GM19395 (cell line): Measurements from ENCODE around the gene MIAT.
A peak's percentile ranks its signal among the peaks of the same experiment; 100 is the strongest.
"Not testable (repeated sequence)": the region's sequence is repeated elsewhere in the genome, so short reads cannot be mapped to it uniquely, and the experiment has no call there.

Experiments used
- ATAC-seq: cut with Tn5 transposase; IDR thresholded peaks from one replicate; pipeline ENCODE4 v1.9.1; 2021; ENCODE audit warnings: mild to moderate bottlenecking, moderate library complexity; ENCODE audit not compliant: unreplicated experiment

The MIAT gene

DNA sequence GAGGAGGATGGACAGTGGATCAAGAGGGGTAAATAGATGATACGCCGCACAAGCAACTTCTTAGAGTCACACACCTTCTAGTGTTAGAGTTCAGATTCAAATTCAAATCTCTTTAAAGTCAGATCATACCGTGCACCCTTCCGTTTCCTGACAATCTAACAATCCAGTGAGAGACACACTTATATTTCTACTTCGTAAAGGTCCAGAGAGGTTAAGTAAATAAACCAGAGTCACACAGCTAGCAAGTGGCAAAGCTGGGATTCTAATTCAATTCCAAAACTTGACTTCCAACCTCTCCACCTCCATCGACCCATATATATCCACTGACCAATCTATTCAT, 34.0 kb downstream of the MIAT start:
- ATAC-seq: no peak

DNA sequence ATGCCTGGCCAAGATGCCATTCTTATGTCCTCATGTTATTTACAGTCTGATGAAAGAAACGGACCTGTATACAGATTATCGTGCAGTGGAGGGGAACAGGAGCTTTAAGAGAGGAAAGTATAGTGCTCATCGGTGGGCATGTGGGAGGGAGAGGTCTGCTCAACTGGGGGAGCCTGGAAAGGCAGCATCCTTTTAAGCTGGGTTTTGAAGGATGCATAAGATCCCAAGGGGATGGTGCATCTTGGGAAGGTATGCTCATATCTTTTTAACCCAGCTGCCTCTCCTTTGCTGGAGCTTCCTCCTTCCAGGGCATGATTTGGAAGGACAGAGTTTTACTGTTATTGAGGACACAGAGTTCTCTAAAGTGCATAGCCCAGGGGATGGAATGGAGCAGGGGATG, 34.8 kb downstream of the MIAT start:
- ATAC-seq: no peak

DNA sequence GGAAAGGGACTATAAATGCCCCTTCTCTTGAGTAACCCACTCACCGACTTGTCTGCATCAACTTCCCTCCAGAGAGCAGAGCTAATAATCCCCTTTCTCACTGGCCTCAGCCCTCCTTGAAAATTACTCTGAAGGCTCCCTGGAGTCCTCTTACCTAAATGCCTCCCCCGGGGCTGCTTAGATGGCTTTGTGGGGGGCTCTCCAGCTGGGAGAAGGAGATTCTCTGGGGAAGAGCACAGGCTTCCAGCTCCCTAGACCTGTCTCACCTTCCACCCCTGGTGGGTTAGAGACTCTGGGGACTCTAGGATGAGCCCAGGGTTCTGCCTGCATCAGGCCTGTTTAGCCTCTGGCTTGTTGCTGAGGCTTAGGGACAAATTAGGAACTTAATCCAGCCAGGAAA, 39.8 kb downstream of the MIAT start:
- ATAC-seq: no peak

DNA sequence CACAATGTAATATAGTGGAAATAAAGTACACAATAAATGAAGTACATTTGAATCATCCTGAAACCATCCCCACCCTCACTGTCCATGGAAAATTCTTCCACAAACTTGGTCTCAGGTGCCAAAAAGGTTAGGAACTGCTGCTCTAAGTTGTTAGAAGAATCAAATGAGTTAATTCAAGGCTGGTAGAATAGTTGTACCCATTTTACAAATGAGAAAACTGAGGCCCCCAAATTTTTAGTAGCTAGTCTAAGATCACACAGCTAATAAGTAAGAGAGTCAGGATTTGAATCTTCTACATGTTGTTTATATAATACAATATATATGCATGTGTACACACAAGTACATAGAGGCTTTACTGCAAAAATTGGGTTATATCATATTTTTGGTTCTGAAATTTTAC, 43.1 kb downstream of the MIAT start:
- no peak for ATAC-seq

DNA sequence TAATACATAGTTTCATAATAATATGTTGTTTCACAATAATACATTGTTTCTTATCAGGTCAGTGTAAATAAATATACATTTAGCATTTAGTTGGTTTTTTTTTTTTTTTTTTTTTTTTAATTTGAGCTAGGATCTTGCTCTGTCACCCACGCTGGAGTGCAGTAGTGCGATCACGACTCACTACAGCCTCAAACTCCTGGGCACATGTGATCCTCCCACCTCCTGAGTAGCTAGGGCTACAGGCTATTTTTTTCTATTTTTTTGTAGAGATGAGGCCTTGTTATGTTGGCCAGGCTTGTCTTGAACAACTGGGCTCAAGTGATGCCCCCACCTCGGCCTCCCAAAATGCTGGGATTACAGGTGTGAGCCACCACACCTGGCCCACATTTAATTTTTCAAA, 43.5 kb downstream of the MIAT start:
- no peak for ATAC-seq

DNA sequence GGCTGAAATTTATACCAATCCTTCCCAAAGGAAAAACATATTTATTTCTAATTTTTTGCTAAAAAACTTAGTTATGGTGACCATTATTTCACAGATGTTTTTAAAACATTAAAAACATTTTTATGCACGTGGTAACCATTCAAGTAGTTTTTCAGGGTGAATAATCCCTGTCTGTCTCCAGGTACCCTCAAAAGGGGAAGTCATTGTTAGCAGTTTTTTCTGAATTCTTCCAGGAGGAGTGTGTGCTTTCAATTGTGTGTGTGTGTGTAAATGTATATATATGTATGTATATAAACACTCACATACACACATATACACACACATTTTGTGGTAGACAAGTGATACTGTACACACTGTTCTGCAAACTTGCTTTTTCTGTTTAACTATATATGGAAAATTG, 43.9 kb downstream of the MIAT start:
- ATAC-seq: no peak

DNA sequence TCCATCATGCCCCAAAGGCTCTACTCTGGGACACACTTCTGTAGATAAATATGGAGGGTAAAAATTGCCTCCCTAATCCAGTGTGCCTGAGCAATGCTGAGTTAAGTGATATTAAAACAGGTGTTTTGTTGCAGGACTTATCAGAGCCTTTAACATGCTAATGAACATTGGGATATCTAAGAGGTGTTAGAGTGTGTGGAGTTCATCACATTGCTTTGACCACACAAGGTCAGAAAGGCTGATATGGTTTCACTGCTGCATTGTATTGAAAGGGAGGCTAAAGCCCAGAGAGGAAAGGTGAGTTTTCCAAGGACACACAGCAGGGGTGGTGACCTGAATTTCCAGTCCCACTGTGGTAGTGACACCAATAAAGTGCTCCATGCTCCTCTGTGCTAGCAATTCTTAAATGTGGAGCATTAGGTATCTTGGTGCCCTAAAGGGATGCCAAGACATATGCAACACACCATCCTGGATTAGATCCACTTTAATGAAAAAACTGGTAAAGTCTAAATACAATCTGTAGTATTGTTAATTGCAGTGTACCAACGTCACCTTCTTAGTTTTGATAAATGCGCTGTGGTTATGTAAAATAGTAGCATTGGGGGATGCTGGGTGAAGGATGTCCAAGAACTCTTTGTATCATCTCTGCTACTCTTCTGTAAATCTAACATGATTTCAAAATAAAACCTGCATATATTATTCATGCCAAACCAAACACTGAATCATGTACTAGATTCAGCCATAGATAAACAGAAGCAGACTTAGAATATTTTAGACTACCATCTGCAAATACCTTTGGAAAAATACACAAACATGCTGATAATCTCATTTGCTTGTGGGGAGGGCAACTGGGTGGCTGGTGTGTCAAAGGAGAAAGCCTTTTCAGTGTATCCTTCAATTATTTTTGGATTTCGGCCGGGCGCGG, 45.8 kb downstream of the MIAT start:
- ATAC-seq: no peak

DNA sequence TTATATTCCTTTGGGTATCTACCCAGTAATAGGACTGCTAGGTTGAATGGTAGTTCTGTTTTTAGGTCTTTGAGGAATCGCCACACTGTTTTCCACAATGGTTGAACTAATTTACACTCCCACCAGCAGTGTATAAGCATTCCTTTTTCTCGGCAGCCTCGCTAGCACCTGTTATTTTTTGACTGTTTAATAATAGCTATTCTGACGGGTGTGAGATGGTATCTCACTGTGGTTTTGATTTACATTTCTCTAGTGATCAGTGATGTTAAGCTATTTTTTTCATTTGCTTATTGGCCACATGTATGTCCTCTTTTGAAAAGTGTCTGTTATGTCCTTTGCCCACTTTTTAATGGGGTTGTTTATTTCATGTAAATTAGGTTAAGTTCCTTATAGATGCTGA, 48.0 kb downstream of the MIAT start:
- not testable (repeated sequence) for ATAC-seq

DNA sequence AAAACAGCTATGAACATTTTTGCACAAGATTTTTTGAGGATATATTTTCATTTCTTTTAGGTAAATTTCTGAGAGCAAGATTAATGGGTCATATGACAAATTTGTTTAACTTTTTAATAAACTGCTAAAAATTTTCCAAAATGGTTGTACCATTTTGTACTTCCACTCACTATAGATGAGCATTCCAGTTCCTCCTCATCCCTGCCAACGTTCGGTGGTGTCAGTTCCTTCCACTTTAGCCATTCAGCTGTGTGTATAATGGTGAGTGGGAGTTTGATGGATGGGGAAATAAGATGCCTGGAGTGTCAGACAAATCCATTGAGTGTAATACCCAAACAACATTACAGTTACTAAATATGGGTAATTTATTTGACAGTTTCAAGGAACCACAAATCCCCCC, 49.7 kb downstream of the MIAT start:
- no peak for ATAC-seq

DNA sequence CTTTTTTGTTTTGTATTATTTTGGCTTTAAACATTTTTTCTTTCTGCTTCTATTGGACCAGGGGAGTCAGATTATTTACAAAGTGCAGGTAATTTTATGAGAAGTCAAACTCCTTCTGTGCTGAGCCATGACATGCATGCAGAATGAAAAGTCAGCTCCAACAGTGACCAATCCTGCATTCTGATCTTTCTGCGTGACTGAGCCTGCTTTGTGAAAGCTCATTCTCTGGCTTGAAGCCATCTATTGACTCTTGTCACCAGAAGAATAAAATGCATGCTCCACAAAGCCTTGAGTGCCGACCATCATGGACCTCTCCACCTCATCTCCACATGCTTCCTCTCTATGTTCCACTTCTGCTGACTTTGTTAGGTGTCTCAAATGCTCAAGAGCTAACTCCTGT, 50.2 kb downstream of the MIAT start:
- ATAC-seq: no peak

DNA sequence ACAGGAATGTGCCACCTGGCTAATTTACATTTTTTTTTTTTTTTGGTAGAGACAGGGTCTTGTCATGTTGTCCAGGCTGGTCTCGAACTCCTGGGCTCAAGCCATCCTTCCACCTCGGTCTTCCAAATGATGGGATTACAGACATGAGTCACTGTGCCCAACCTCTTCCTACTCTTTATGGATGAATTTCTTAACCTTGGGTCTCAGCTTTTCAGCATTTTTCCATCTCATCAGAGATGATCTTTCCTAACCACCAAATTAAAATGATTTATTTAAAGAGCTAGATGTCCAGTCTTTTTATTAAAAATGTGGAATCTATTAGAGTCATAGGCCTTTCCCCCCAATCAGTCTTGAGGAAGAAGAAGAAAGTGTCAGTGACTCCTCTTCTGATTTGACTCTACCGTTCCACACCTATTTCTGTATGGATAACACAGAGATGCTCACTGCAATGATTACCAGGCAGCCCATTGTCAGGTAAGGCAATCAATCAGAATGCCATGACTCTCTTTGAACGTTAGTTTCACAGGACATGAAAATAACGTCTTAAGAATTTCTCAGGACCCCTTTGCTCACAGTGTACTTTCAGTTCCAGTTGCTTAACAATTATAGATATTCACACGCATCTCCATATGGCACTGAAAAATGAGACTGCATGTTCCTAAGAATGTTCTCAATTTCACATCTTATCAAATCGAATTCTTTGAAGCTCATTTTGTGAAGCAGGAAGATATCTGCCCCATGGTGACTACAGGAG, 51.0 kb downstream of the MIAT start:
- ATAC-seq: peak; percentile 61

DNA sequence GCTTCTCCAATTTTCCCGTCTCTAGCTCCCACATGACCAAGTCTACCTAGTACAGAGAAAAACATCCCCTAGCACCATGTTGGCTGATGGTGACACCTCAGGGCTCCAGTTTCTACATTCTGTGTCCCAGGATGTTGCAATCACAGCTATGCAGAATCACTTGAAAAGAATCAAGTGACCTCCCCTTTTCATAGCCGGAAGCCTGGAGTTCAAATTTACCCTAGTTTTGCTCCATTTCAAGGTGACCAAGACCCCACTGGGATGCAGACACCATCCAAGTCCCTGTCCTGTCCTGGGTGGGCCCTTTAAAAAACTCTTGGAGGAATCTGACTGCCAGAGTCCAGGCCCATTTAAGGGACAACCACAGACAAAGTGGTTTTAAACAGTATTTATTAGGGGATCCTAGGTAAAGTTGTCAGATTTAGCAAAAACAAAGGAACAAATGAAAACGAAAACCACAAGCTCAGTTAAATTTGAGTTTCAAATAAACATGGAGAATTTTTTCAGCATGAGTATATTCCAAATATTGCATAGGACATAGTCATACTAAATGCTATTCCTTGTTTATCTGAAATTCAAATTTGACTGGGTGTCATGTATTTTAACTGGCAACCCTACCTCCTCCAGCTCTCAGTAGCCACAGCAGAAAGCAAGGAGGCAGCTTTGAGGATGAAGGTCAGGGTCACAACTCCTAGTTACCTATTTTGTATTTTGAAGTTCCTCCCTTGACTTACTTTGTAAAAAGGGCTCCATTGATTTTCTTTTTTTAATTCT, 52.4 kb downstream of the MIAT start:
- no peak for ATAC-seq

DNA sequence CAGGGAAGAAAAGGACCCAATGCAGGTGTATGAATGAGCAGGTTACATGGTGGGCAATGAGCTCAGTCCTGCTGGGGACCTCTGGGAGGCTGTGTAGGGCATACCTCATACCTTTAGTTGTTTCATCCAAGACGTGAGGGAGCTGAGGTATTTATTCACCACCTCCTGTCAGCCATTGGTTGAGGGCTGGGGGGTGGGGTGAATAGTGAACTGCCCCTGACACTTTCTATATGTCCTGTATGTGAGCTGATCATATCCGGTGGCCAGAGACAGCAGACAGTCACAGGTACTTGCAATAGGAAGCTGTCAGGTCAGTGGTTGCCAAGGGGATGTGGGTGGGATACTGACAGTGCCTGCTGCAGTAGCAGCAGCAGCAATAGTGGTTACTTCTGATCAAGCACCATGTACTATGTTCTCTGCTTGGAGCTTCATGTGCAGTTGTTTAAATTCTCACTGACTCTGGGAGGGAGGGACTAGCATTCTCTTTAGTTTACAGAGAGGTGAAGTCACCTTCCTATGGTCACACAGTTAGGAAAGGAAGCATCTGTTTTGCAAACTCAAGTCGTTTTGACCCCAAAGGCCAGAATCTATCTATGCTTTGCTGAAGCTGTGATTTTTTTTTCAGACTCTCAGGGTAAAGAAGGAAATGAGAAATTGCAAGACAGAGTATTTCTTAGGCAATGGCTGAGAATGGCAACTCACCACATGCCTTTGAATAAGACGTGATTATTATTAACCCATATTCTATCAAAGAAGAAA, 54.0 kb downstream of the MIAT start:
- ATAC-seq: no peak

DNA sequence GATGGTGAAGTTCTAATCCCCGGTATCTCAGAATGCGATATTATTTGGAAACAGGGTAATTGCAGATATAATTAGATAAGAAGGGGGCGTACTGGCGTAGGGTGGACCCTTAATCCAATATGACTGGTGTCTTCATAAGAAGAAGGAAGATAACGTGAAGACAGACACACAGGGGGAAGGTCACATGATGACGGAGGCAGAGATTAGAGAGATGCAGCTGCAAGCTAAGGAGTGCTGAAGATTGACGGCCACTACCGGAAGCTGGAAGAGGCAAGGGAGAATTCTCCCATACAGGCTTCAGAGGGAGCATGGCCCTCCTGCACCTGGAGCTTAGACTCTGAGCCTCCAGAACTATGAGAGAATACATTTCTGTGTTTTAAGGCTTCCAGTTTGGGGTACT, 54.8 kb downstream of the MIAT start:
- no peak for ATAC-seq

DNA sequence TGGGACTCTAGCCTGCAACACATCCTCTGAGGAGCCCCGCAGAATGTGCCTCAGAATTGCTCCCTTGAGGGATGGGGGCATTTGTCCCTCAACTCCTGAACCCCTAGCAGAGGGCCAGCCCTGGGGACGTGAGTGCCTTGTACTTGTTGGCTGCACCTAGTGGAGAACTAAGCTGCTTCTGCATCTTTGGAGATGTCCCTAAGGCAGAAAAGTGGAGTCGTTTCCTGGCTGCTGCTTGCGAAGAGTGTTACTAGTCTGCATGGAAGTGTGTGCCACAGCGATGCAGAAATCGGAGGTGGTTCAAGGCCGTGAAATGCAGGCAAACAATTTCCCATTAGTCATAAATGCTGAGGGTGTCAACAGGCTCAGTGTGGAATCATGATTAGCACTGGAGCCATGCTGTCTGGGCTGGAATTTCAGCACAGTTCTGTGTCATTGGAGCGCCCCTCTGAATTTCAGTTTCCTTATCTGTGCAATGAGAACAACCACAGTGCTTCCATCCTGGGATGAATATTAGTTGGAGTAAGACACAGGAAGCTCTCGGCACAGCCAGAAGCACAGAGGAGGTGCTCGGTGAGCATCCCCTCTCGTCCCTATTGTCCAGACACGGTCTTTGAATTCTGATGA, 56.5 kb downstream of the MIAT start:
- no peak for ATAC-seq

DNA sequence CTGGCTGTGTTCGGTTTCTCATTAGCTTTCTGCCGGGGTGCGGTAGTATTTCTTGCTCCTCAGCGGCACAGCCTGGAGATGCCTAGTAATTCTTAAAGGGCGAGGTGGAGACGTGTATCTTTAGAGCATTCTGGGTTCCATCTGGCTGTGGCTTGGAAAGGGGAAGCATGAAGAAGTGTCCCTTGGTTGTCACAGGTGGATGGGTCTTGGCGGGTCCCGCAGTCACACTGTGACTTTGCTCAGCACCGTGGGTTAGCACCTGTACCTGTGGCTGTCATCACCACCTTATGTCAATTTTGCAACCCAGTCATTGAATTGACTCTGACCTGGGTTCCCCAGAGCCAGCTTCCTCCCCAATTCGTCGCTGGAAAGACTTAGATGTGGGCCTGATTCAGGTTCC, 57.6 kb downstream of the MIAT start:
- ATAC-seq: no peak

DNA sequence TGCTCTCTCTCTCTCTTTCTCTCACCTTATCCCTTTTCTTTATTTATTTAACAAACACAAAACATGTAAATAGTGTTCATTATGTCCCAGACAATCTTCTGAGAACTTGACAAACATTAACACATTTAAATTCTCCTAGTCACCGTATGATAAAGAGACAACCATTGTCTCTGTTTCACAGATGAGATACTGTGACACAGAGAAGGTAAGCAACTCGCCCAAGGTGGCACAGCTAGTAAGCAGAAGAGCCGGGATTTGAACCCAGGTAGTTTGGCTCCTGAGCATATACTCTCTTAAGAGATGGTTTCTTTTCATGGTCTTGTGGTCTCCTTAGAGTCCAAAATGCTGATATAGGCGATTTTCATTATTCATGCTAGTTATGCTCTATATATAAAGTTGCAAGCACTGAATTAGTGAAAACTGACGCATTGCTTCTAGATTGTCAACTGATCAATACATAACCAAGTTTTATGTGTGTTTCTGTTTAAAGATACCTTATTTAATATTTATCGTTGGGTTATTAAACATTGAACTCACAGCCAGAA, 58.1 kb downstream of the MIAT start:
- ATAC-seq: no peak

DNA sequence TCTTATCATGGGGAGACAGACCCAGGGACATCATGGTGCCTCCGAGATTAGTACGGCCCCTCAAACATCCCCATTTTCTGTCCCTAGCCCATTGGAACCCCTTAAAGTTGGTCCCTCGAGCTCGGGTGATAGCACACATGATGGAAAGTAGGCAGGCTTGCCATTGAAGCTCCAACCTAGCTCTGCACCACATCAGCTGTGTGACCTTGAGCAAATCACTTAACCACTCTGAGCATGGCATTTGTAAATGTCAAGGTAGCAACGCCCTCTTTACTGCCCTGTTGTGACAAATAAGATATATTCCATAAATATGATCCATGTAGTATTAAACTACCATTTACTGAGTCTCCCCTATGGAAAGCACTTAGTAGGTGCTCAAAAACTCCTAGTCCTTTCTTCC, 61.1 kb downstream of the MIAT start:
- ATAC-seq: no peak

DNA sequence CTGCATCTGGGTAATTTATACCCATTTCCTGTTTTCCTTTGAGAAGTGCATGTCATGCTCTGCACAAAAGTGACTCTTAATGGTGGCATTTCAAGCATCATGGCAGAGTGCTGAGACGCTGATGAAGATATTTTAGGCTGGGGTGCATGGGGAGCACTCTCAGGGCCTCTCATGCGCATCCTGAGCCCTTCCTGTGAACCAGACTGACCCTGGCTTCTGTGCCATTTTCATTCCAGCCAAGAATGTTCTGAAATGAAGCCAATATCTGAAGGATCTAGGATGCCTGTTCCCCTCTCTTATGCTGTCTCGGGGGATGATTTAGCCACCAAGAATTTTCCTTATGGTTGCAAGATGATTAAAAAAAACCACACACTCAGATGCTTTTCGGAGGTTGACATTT, 61.5 kb downstream of the MIAT start:
- no peak for ATAC-seq

DNA sequence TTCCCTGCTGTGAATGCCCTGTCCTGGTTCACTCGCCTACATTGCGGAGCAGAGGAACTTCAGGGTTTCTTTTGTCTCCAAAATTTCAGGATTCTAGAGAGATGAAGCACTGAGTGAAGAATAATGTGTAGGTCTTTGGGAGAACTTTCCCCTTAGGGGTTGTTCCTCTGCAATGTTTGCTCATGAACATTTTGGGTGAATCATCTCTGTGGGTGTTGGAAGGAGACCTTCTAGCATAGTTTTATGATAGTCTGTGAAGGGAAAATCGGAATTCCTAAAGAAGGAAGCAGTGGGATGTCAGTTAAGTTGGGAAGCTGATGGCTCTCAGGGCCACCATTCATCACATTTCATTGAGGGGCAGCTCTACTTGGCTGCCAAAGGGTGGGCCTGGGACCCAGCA, 64.8 kb downstream of the MIAT start:
- ATAC-seq: no peak
